GM12891 (cell line): Measurements from ENCODE around the gene DYNLT1.

Experiments used
- POLR2A ChIP-seq: IDR thresholded peaks from 2 replicates; pipeline ENCODE4 v1.6.1; 2011; ENCODE audit warnings: low read depth, low read length, control low read depth
- POLR2AphosphoS5 ChIP-seq: IDR thresholded peaks from 2 replicates; pipeline ENCODE4 v1.6.1; 2011; ENCODE audit warnings: low read depth, low read length, control low read depth
- POU2F2 ChIP-seq: IDR thresholded peaks from 2 replicates; pipeline ENCODE4 v1.6.1; 2011; ENCODE audit warnings: low read depth, mild to moderate bottlenecking, control low read depth, low read length, moderate library complexity
- TAF1 ChIP-seq: IDR thresholded peaks from 2 replicates; pipeline ENCODE4 v1.6.1; 2011; ENCODE audit warnings: low read depth, low read length, control low read depth

GRCh38 chr6:158649289-158650143, 5.0 kb upstream of the DYNLT1 start, which contains the start of gene SYTL3:
- TF ChIP-seq POLR2A (no peak), TAF1 (peak; percentile 69; the same call in 1 of the 2 replicates), POU2F2 (no peak), POLR2AphosphoS5 (peak; percentile 26; the same call in 1 of the 2 replicates)
